Measurements from ENCODE around the gene UPF1. TPM values are rescaled to one million over a fixed set of nuclear protein-coding genes. Genes with fewer than 3 reads are reported as not detected.

The UPF1 gene
- total RNA-seq, 1 donor from 2014 or later: 76.5 TPM

GRCh38 chr19:18851673-18852325, 20.0 kb downstream of the UPF1 start:
- Mint-ChIP-seq H3K4me3 (no peak overlapping the region), H3K27me3 (no peaks in the 10 kb centered on the region), H3K36me3 (peaks cover 7% of the 10 kb centered on the region), H3K9me3 (no peaks in the 10 kb centered on the region), H3K4me1 (ENCODE audit: unreplicated experiment) (peaks cover 42% of the 10 kb centered on the region), H3K27ac (no peak overlapping the region)
- TF ChIP-seq CTCF (conservative IDR thresholded peaks at IDR 0.05): no peak
- DNase-seq (ENCODE audit: extremely low spot score, unreplicated experiment): no peak

- Mint-ChIP-seq H3K27ac (no peak overlapping the region), H3K9me3 (no peaks in the 10 kb centered on the region), H3K27me3 (no peaks in the 10 kb centered on the region), H3K36me3 (peaks cover 7% of the 10 kb centered on the region), H3K4me1 (ENCODE audit: unreplicated experiment) (peaks cover 34% of the 10 kb centered on the region), H3K4me3 (no peak overlapping the region)
- TF ChIP-seq CTCF (conservative IDR thresholded peaks at IDR 0.05): no peak
- no peak for DNase-seq (ENCODE audit: extremely low spot score, unreplicated experiment)
Measured at GRCh38 chr19:18852648-18853047, 20.9 kb downstream of the UPF1 start.

- Mint-ChIP-seq H3K4me1 (ENCODE audit: unreplicated experiment) (peaks cover 24% of the 10 kb centered on the region), H3K4me3 (no peak overlapping the region), H3K36me3 (peaks cover 7% of the 10 kb centered on the region), H3K9me3 (no peaks in the 10 kb centered on the region), H3K27ac (no peak overlapping the region), H3K27me3 (no peaks in the 10 kb centered on the region)
- DNase-seq (ENCODE audit: extremely low spot score, unreplicated experiment): no peak
- no peak for TF ChIP-seq CTCF (conservative IDR thresholded peaks at IDR 0.05)
Measured at GRCh38 chr19:18853755-18854427, 22.1 kb downstream of the UPF1 start.

- Mint-ChIP-seq H3K27ac (no peak overlapping the region), H3K9me3 (no peaks in the 10 kb centered on the region), H3K36me3 (peaks cover 7% of the 10 kb centered on the region), H3K27me3 (no peaks in the 10 kb centered on the region), H3K4me1 (ENCODE audit: unreplicated experiment) (peaks cover 14% of the 10 kb centered on the region), H3K4me3 (no peak overlapping the region)
- no peak for DNase-seq (ENCODE audit: extremely low spot score, unreplicated experiment)
- no peak for TF ChIP-seq CTCF (conservative IDR thresholded peaks at IDR 0.05)
Measured at GRCh38 chr19:18854982-18855381, 23.2 kb downstream of the UPF1 start.

GRCh38 chr19:18855647-18856384, 24.1 kb downstream of the UPF1 start:
- Mint-ChIP-seq H3K27ac (peak overlapping the region; percentile 19), H3K36me3 (peaks cover 7% of the 10 kb centered on the region), H3K27me3 (no peaks in the 10 kb centered on the region), H3K4me1 (ENCODE audit: unreplicated experiment) (peaks cover 6% of the 10 kb centered on the region), H3K4me3 (no peak overlapping the region), H3K9me3 (no peaks in the 10 kb centered on the region)
- DNase-seq (ENCODE audit: extremely low spot score, unreplicated experiment): no peak
- no peak for TF ChIP-seq CTCF (conservative IDR thresholded peaks at IDR 0.05)

All from type B pancreatic cell (in vitro differentiated cells).